Effector memory CD8-positive, alpha-beta T cell (primary cell): Measurements from ENCODE around the gene FABP6.
"Not testable (repeated sequence)": the region's sequence is repeated elsewhere in the genome, so short reads cannot be mapped to it uniquely, and the experiment has no call there.

Source experiments
- ATAC-seq: fragments of 150-1000 bp; cut with Tn5 transposase; replicated peaks from 2 replicates; pipeline ENCODE4 v1.10.0; 2021; ENCODE audit warnings: mild to moderate bottlenecking, moderate library complexity
- DNase-seq, 3 experiments: peaks; one replicate each; pipeline ENCODE4 v3.0.0; 2021
- H3K27ac Mint-ChIP-seq, 2 donors: one replicate each; pipeline ENCODE4 v1.8.0; 2022; ENCODE audit warnings: mild to moderate bottlenecking in 2 of 2, mixed read lengths in 2 of 2, moderate library complexity in 2 of 2
- H3K27me3 Mint-ChIP-seq, 2 donors: one replicate each; pipeline ENCODE4 v1.8.0; 2022; ENCODE audit warnings: mixed read lengths in 2 of 2
- H3K36me3 Mint-ChIP-seq: one replicate; pipeline ENCODE4 v1.8.0; 2022; ENCODE audit warnings: mild to moderate bottlenecking, moderate library complexity, mixed read lengths; ENCODE audit not compliant: insufficient read depth
- H3K4me1 Mint-ChIP-seq, 2 donors: one replicate each; pipeline ENCODE4 v1.8.0; 2022; ENCODE audit warnings: low read depth in 2 of 2, mixed read lengths in 2 of 2
- H3K4me3 Mint-ChIP-seq, 2 donors: one replicate each; pipeline ENCODE4 v1.8.0; 2022; ENCODE audit warnings: mild to moderate bottlenecking in 2 of 2, mixed read lengths in 2 of 2, moderate library complexity in 2 of 2
- H3K9me3 Mint-ChIP-seq, 2 donors: one replicate each; pipeline ENCODE4 v1.8.0; 2022; ENCODE audit warnings: mixed read lengths in 2 of 2

The FABP6 gene

GRCh38 chr5:160233215-160233614 lies 3.9 kb downstream of the FABP6 start:
- Mint-ChIP-seq H3K4me1 (no peaks in the 10 kb centered on the region), H3K9me3 (no peaks in the 10 kb centered on the region), H3K4me3 (no peak overlapping the region), H3K27ac (no peak overlapping the region), H3K27me3 (peaks cover 13 to 29% of the 10 kb centered on the region in 2 donors), H3K36me3 (no peaks in the 10 kb centered on the region)
- ATAC-seq (no peak), DNase-seq (no peak)

- no peak for ATAC-seq
- H3K36me3 Mint-ChIP-seq: no peaks in the 10 kb centered on the region
- H3K27me3 Mint-ChIP-seq: peaks cover 25 to 39% of the 10 kb centered on the region in 2 donors
These were observed 6.4 kb downstream of the FABP6 start for GRCh38 chr5:160235731-160236130.

GRCh38 chr5:160237571-160238093 lies 8.3 kb downstream of the FABP6 start:
- Mint-ChIP-seq H3K27me3 (peaks cover 25 to 39% of the 10 kb centered on the region in 2 donors), H3K4me3 (no peak overlapping the region), H3K27ac (no peak overlapping the region), H3K9me3 (no peaks in the 10 kb centered on the region), H3K36me3 (no peaks in the 10 kb centered on the region), H3K4me1 (no peaks in the 10 kb centered on the region)
- DNase-seq: no peak
- ATAC-seq: no peak

More at GRCh38 chr5:160235731-160236130, 6.4 kb downstream of the FABP6 start:
- Mint-ChIP-seq H3K4me3 (no peak overlapping the region), H3K9me3 (no peaks in the 10 kb centered on the region), H3K27ac (no peak overlapping the region), H3K4me1 (no peaks in the 10 kb centered on the region)
- no peak for DNase-seq

- no peak for DNase-seq
- Mint-ChIP-seq H3K4me3 (no peak overlapping the region), H3K27ac (peak overlapping the region in 1 of 2 donors; percentile 35), H3K4me1 (no peaks in the 10 kb centered on the region), H3K36me3 (no peaks in the 10 kb centered on the region), H3K9me3 (no peaks in the 10 kb centered on the region), H3K27me3 (peaks cover 25 to 31% of the 10 kb centered on the region in 2 donors)
- ATAC-seq: no peak
These were observed 11.0 kb downstream of the FABP6 start for GRCh38 chr5:160240350-160240749.

GRCh38 chr5:160242145-160242544 lies 12.8 kb downstream of the FABP6 start:
- Mint-ChIP-seq H3K27ac (no peak overlapping the region), H3K9me3 (no peaks in the 10 kb centered on the region), H3K4me3 (no peak overlapping the region), H3K36me3 (no peaks in the 10 kb centered on the region), H3K27me3 (peaks cover 21 to 23% of the 10 kb centered on the region in 2 donors), H3K4me1 (no peaks in the 10 kb centered on the region)
- ATAC-seq (no peak), DNase-seq (no peak)

GRCh38 chr5:160245506-160246086 lies 16.3 kb downstream of the FABP6 start:
- DNase-seq (no peak), ATAC-seq (no peak)
- Mint-ChIP-seq H3K9me3 (no peaks in the 10 kb centered on the region), H3K27me3 (no peaks in the 10 kb centered on the region), H3K27ac (no peak overlapping the region), H3K36me3 (no peaks in the 10 kb centered on the region), H3K4me1 (no peaks in the 10 kb centered on the region), H3K4me3 (no peak overlapping the region)

GRCh38 chr5:160249570-160249969 lies 20.3 kb downstream of the FABP6 start:
- not testable (repeated sequence) for ATAC-seq, H3K36me3 Mint-ChIP-seq, H3K27ac Mint-ChIP-seq

GRCh38 chr5:160250226-160250625 lies 20.9 kb downstream of the FABP6 start:
- DNase-seq: no peak
- Mint-ChIP-seq H3K27me3 (peaks cover 6 to 23% of the 10 kb centered on the region in 2 donors), H3K4me3 (no peak overlapping the region), H3K36me3 (no peaks in the 10 kb centered on the region), H3K9me3 (no peaks in the 10 kb centered on the region), H3K4me1 (no peaks in the 10 kb centered on the region), H3K27ac (no peak overlapping the region)
- ATAC-seq: no peak

More at GRCh38 chr5:160249570-160249969, 20.3 kb downstream of the FABP6 start:
- H3K27me3 Mint-ChIP-seq: peaks cover 6 to 23% of the 10 kb centered on the region in 2 donors
- not testable (repeated sequence) for H3K4me3 Mint-ChIP-seq, H3K4me1 Mint-ChIP-seq, H3K9me3 Mint-ChIP-seq, DNase-seq

GRCh38 chr5:160250826-160251225 lies 21.5 kb downstream of the FABP6 start:
- no peaks in the 10 kb centered on the region for H3K36me3 Mint-ChIP-seq
- H3K4me3 Mint-ChIP-seq: no peak overlapping the region
- ATAC-seq (no peak), DNase-seq (no peak)
- H3K27ac Mint-ChIP-seq: no peak overlapping the region
- peaks cover 6 to 23% of the 10 kb centered on the region in 2 donors for H3K27me3 Mint-ChIP-seq
- H3K9me3 Mint-ChIP-seq: no peaks in the 10 kb centered on the region
- no peaks in the 10 kb centered on the region for H3K4me1 Mint-ChIP-seq

GRCh38 chr5:160251406-160252155 lies 22.3 kb downstream of the FABP6 start:
- Mint-ChIP-seq H3K4me3 (no peak overlapping the region), H3K4me1 (no peaks in the 10 kb centered on the region), H3K27ac (no peak overlapping the region), H3K36me3 (no peaks in the 10 kb centered on the region), H3K27me3 (peaks cover 6 to 23% of the 10 kb centered on the region in 2 donors), H3K9me3 (no peaks in the 10 kb centered on the region)
- ATAC-seq (no peak), DNase-seq (no peak)

GRCh38 chr5:160252916-160253315 lies 23.6 kb downstream of the FABP6 start:
- H3K36me3 Mint-ChIP-seq: no peaks in the 10 kb centered on the region
- H3K4me1 Mint-ChIP-seq: no peaks in the 10 kb centered on the region
- no peak for DNase-seq
- no peak overlapping the region for H3K27ac Mint-ChIP-seq
- H3K27me3 Mint-ChIP-seq: peaks cover 6 to 23% of the 10 kb centered on the region in 2 donors
- H3K9me3 Mint-ChIP-seq: no peaks in the 10 kb centered on the region
- no peak overlapping the region for H3K4me3 Mint-ChIP-seq
- ATAC-seq: no peak

- DNase-seq (no peak), ATAC-seq (no peak)
- peaks cover 6 to 23% of the 10 kb centered on the region in 2 donors for H3K27me3 Mint-ChIP-seq
- H3K9me3 Mint-ChIP-seq: no peaks in the 10 kb centered on the region
- H3K27ac Mint-ChIP-seq: no peak overlapping the region
- no peaks in the 10 kb centered on the region for H3K4me1 Mint-ChIP-seq
- no peaks in the 10 kb centered on the region for H3K36me3 Mint-ChIP-seq
- H3K4me3 Mint-ChIP-seq: no peak overlapping the region
These were observed 24.1 kb downstream of the FABP6 start for GRCh38 chr5:160253441-160253840.

GRCh38 chr5:160254706-160255105 lies 25.4 kb downstream of the FABP6 start:
- ATAC-seq (no peak), DNase-seq (no peak)
- peaks cover 6 to 23% of the 10 kb centered on the region in 2 donors for H3K27me3 Mint-ChIP-seq

GRCh38 chr5:160259341-160259740 lies 30.0 kb downstream of the FABP6 start:
- no peak for DNase-seq
- ATAC-seq: no peak
- no peaks in the 10 kb centered on the region for H3K9me3 Mint-ChIP-seq
- no peak overlapping the region for H3K4me3 Mint-ChIP-seq
- H3K27ac Mint-ChIP-seq: no peak overlapping the region
- no peaks in the 10 kb centered on the region for H3K4me1 Mint-ChIP-seq
- H3K27me3 Mint-ChIP-seq: peaks cover 24 to 41% of the 10 kb centered on the region in 2 donors
- no peaks in the 10 kb centered on the region for H3K36me3 Mint-ChIP-seq

More at GRCh38 chr5:160254706-160255105, 25.4 kb downstream of the FABP6 start:
- Mint-ChIP-seq H3K4me1 (no peaks in the 10 kb centered on the region), H3K4me3 (no peak overlapping the region), H3K9me3 (no peaks in the 10 kb centered on the region), H3K36me3 (no peaks in the 10 kb centered on the region), H3K27ac (no peak overlapping the region)
